ENCODE measurements around the gene MINDY2. TPM values are rescaled to one million over a fixed set of nuclear protein-coding genes. Genes with fewer than 3 reads are reported as not detected.
"Not testable (repeated sequence)": the region's sequence is repeated elsewhere in the genome, so short reads cannot be mapped to it uniquely, and the experiment has no call there.

Gene MINDY2
- total and polyA plus RNA-seq, 4 donors = 1.5 to 7.0 (median 5.1) TPM

DNA sequence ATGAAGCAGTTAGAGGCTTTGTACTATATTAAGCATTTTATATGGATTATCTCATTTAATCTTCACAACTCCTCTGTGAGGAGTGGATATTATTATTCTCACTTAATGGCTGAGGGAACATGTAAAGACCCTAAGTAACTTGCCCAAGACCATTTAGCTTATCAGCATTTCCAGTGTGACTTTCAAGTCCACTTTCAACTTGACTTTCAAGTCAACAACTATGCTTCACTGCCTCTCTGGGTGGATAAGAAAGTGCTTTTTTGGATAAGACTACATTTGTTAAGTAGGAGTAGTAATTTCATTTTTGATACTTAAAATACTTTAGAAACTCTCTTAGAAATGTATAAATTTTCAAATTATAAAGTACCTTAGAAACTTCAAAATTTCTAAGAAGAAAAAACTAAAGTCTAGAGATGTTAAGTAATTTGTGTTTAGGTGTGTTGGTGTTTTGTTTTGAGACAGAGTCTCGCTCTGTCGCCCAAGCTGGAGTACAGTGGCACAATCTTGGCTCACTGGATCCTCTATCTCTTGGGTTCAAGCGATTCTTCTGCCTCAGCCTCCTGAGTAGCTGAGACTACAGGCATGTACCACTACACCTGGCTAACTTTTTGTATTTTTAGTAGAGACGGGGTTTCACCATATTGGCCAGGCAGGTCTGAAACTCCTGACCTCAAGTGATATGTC lies 71.8 kb downstream of the MINDY2 start:
- Histone ChIP-seq H3K4me3 (ENCODE audit: low read depth in 1 of 3, low read length in 3 of 3) (no peak overlapping the region), H3K27me3 (ENCODE audit: control insufficient read depth in 4 of 4, insufficient read depth in 4 of 4, low read length in 3 of 4) (no peaks in the 10 kb centered on the region), H3K9me3 (ENCODE audit: control insufficient read depth in 4 of 4, low read length in 3 of 4) (no peaks in the 10 kb centered on the region), H3K4me1 (ENCODE audit: control insufficient read depth in 4 of 4, insufficient read depth in 4 of 4, low read length in 3 of 4) (no peaks in the 10 kb centered on the region), H3K27ac (ENCODE audit: low read depth in 1 of 2, low read length in 2 of 2) (no peak overlapping the region), H3K9ac (ENCODE audit: low read depth in 1 of 2, low read length in 2 of 2) (no peak overlapping the region), H3K36me3 (ENCODE audit: control insufficient read depth in 4 of 4, insufficient read depth in 3 of 4, low read depth in 1 of 4, low read length in 3 of 4) (peaks cover 0 to 5% (median 0%) of the 10 kb centered on the region in 4 donors)
- no peak for TF ChIP-seq TAF1 (conservative IDR thresholded peaks at IDR 0.05)
- TF ChIP-seq FOXA2 (IDR thresholded peaks at IDR 0.05) = no peak
- TF ChIP-seq MAX (IDR thresholded peaks at IDR 0.05) = no peak
- no peak for TF ChIP-seq YY1 (IDR thresholded peaks at IDR 0.05)
- no peak for TF ChIP-seq CTCF (IDR thresholded peaks at IDR 0.05; ENCODE audit: low read depth, low read length, missing input control)
- 97% methylated on average over 4 of the region's 4 CpGs for WGBS
- DNase-seq (ENCODE audit: low spot score) = no peak

- H3K4me3 ChIP-seq (ENCODE audit: low read depth in 1 of 3, low read length in 3 of 3); DNase-seq (ENCODE audit: low spot score); H3K27me3 ChIP-seq (ENCODE audit: control insufficient read depth in 4 of 4, insufficient read depth in 4 of 4, low read length in 3 of 4); H3K27ac ChIP-seq (ENCODE audit: low read depth in 1 of 2, low read length in 2 of 2); H3K36me3 ChIP-seq (ENCODE audit: control insufficient read depth in 4 of 4, insufficient read depth in 3 of 4, low read depth in 1 of 4, low read length in 3 of 4); H3K9me3 ChIP-seq (ENCODE audit: control insufficient read depth in 4 of 4, low read length in 3 of 4); H3K9ac ChIP-seq (ENCODE audit: low read depth in 1 of 2, low read length in 2 of 2); H3K4me1 ChIP-seq (ENCODE audit: control insufficient read depth in 4 of 4, insufficient read depth in 4 of 4, low read length in 3 of 4): not testable (repeated sequence)
- WGBS = 98% methylated on average over 3 of the region's 3 CpGs
Observed at GRCh38 chr15:58851205-58851604, 80.1 kb downstream of the MINDY2 start.

DNA sequence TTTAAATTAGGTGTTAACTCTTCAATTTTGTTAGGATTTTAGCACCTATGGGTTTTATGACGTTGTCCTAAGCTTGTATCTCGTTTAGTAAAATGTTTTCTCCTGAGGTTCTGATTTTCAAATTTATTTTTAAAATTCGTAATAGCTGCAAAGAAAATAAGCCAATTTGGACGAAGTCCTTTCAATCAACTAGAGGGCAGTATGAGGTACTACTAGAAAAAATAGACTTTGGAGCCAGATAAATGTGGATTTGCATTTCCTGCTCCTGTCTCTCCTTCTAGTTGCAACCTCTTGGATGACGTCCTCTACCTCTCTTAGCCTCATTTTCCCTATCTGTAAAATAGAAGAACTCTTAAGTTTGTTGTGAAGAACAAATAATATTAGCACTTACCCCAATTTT lies 81.2 kb downstream of the MINDY2 start:
- no peak for DNase-seq (ENCODE audit: low spot score)
- Histone ChIP-seq H3K27ac (ENCODE audit: low read depth in 1 of 2, low read length in 2 of 2) (no peak overlapping the region), H3K36me3 (ENCODE audit: control insufficient read depth in 4 of 4, insufficient read depth in 3 of 4, low read depth in 1 of 4, low read length in 3 of 4) (peaks cover 0 to 6% (median 2%) of the 10 kb centered on the region in 4 donors), H3K4me1 (ENCODE audit: control insufficient read depth in 4 of 4, insufficient read depth in 4 of 4, low read length in 3 of 4) (no peaks in the 10 kb centered on the region), H3K9ac (ENCODE audit: low read depth in 1 of 2, low read length in 2 of 2) (no peak overlapping the region), H3K9me3 (ENCODE audit: control insufficient read depth in 4 of 4, low read length in 3 of 4) (no peaks in the 10 kb centered on the region), H3K27me3 (ENCODE audit: control insufficient read depth in 4 of 4, insufficient read depth in 4 of 4, low read length in 3 of 4) (no peaks in the 10 kb centered on the region), H3K4me3 (ENCODE audit: low read depth in 1 of 3, low read length in 3 of 3) (no peak overlapping the region)
- 70% methylated on average over 5 of the region's 5 CpGs for WGBS
- TF ChIP-seq NR2F2 (IDR thresholded peaks at IDR 0.05) = no peak
- TF ChIP-seq GABPA (IDR thresholded peaks at IDR 0.05 in 1 of 2, conservative IDR thresholded peaks at IDR 0.05 in 1 of 2) = no peak
- TF ChIP-seq, protein P1, sequence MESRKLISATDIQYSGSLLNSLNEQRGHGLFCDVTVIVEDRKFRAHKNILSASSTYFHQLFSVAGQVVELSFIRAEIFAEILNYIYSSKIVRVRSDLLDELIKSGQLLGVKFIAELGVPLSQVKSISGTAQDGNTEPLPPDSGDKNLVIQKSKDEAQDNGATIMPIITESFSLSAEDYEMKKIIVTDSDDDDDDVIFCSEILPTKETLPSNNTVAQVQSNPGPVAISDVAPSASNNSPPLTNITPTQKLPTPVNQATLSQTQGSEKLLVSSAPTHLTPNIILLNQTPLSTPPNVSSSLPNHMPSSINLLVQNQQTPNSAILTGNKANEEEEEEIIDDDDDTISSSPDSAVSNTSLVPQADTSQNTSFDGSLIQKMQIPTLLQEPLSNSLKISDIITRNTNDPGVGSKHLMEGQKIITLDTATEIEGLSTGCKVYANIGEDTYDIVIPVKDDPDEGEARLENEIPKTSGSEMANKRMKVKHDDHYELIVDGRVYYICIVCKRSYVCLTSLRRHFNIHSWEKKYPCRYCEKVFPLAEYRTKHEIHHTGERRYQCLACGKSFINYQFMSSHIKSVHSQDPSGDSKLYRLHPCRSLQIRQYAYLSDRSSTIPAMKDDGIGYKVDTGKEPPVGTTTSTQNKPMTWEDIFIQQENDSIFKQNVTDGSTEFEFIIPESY (IDR thresholded peaks at IDR 0.05) = no peak
- TF ChIP-seq HNF4A (conservative IDR thresholded peaks at IDR 0.05) = peak; percentile 7 to 51
- peak; percentile 5 to 21 for TF ChIP-seq RAD21 (IDR thresholded peaks at IDR 0.05)

Measured in liver (tissue), 9 donors.